IMR-90 (cell line): Measurements from ENCODE around the gene SLC12A7. TPM values are rescaled to one million over a fixed set of nuclear protein-coding genes. Genes with fewer than 3 reads are reported as not detected.

Experiments
- ATAC-seq: fragments of 200-7000 bp; cut with Tn5 transposase; 2 replicates; pipeline ENCODE4 v1.9.1; 2020; ENCODE audit warnings: low read depth, mild to moderate bottlenecking, moderate library complexity
- BruUV-seq: library from RNA; stranded (reverse); fragments of 400-500 nt; replicated peaks from 2 replicates; lab custom pipeline; 2021; lab: Mats Ljungman, UMichigan
- CTCF ChIA-PET: fragments of 300-600 bp; formaldehyde crosslinking; extraction: SDS; loops from one replicate; lab custom pipeline; 2021; ENCODE audit warnings: antibody characterized with exemption; lab: Yijun Ruan, JAX
- POLR2A ChIA-PET: fragments of 300-600 bp; sonication (Branson Sonifier 250); formaldehyde crosslinking; loops from one replicate; lab custom pipeline; 2022; ENCODE audit warnings: antibody characterized with exemption; ENCODE audit not compliant: unreplicated experiment; lab: Charles Lee
- DNase-seq: peaks from one replicate; pipeline ENCODE4 v3.0.0; 2013
- H2AFZ ChIP-seq: replicated peaks from 2 replicates; pipeline ENCODE3; 2013; ENCODE audit warnings: low read length, mild to moderate bottlenecking; ENCODE audit not compliant: poor library complexity
- H2AK5ac ChIP-seq: 2 replicates; pipeline ENCODE4 v1.6.1; 2013; ENCODE audit warnings: low read depth, low read length, inconsistent platforms
- H2AK9ac ChIP-seq: replicated peaks from 2 replicates; pipeline ENCODE3; 2013; ENCODE audit warnings: mild to moderate bottlenecking, low read depth, low read length, moderate library complexity; ENCODE audit not compliant: poor library complexity
- H2BK120ac ChIP-seq: 2 replicates; pipeline ENCODE4 v1.6.1; 2013; ENCODE audit warnings: low read depth, low read length, inconsistent platforms
- H2BK15ac ChIP-seq: 3 replicates; pipeline ENCODE4 v1.6.1; 2013; ENCODE audit warnings: low read depth, low read length, inconsistent platforms
- H2BK20ac ChIP-seq: 2 replicates; pipeline ENCODE4 v1.6.1; 2013; ENCODE audit warnings: low read depth, mild to moderate bottlenecking, inconsistent platforms, low read length, moderate library complexity
- H2BK5ac ChIP-seq: 2 replicates; pipeline ENCODE4 v1.6.1; 2013; ENCODE audit warnings: mild to moderate bottlenecking, low read depth, low read length, inconsistent platforms; ENCODE audit not compliant: poor library complexity, severe bottlenecking
- H3K14ac ChIP-seq: replicated peaks from 2 replicates; pipeline ENCODE4 v1.6.1; 2013; ENCODE audit warnings: low read depth, low read length, inconsistent platforms
- H3K18ac ChIP-seq: 2 replicates; pipeline ENCODE4 v1.6.1; 2013; ENCODE audit warnings: low read depth, low read length, control low read depth
- H3K23ac ChIP-seq: 2 replicates; pipeline ENCODE4 v1.6.1; 2013; ENCODE audit warnings: low read depth, low read length, inconsistent platforms
- H3K27ac ChIP-seq: 2 replicates; pipeline ENCODE4 v1.5.1; 2013; ENCODE audit warnings: mild to moderate bottlenecking, control low read depth, low read length; ENCODE audit not compliant: insufficient read depth
- H3K27me3 ChIP-seq: 2 replicates; pipeline ENCODE4 v1.6.1; 2013; ENCODE audit warnings: low read length; ENCODE audit not compliant: control insufficient read depth, insufficient read depth
- H3K36me3 ChIP-seq: 2 replicates; pipeline ENCODE4 v1.6.1; 2013; ENCODE audit warnings: low read length, mixed read lengths; ENCODE audit not compliant: control insufficient read depth, insufficient read depth
- H3K4ac ChIP-seq: 2 replicates; pipeline ENCODE4 v1.6.1; 2013; ENCODE audit warnings: low read depth, low read length, inconsistent platforms
- H3K4me1 ChIP-seq: 2 replicates; pipeline ENCODE4 v1.6.1; 2013; ENCODE audit warnings: low read length, mixed read lengths; ENCODE audit not compliant: control insufficient read depth, insufficient read depth
- H3K4me2 ChIP-seq: 2 replicates; pipeline ENCODE4 v1.6.1; 2013; ENCODE audit warnings: low read depth, mild to moderate bottlenecking, control low read depth, low read length, moderate library complexity
- H3K4me3 ChIP-seq: 2 replicates; pipeline ENCODE4 v1.5.1; 2013; ENCODE audit warnings: low read depth, mild to moderate bottlenecking, control low read depth, low read length, moderate library complexity; ENCODE audit not compliant: insufficient read depth
- H3K56ac ChIP-seq: 2 replicates; pipeline ENCODE4 v1.6.1; 2013; ENCODE audit warnings: low read length, inconsistent platforms; ENCODE audit not compliant: insufficient read depth; ENCODE audit errors: extremely low read depth
- H3K79me1 ChIP-seq, 2 experiments: 2 replicates each; pipeline ENCODE4 v1.6.1; 2013; ENCODE audit warnings: low read length in 2 of 2, inconsistent platforms in 1 of 2, low read depth in 1 of 2
- H3K9ac ChIP-seq: 2 replicates; pipeline ENCODE4 v1.6.1; 2013; ENCODE audit warnings: low read depth, low read length, control low read depth
- H3K9me1 ChIP-seq: 2 replicates; pipeline ENCODE4 v1.6.1; 2013; ENCODE audit warnings: low read length, inconsistent platforms; ENCODE audit not compliant: insufficient read depth
- H3K9me3 ChIP-seq: 2 replicates; pipeline ENCODE4 v1.6.1; 2013; ENCODE audit warnings: low read length; ENCODE audit not compliant: control insufficient read depth, insufficient read depth
- H4K20me1 ChIP-seq: 2 replicates; pipeline ENCODE4 v1.6.1; 2013; ENCODE audit warnings: low read length, inconsistent platforms; ENCODE audit not compliant: insufficient read depth
- H4K5ac ChIP-seq: 2 replicates; pipeline ENCODE4 v1.6.1; 2013; ENCODE audit warnings: mild to moderate bottlenecking, low read depth, low read length, control low read depth
- H4K8ac ChIP-seq, 2 experiments: 2 replicates each; pipeline ENCODE4 v1.6.1; 2013; ENCODE audit warnings: low read depth in 2 of 2, low read length in 2 of 2, control low read depth in 1 of 2, inconsistent platforms in 1 of 2
- H4K91ac ChIP-seq: 2 replicates; pipeline ENCODE4 v1.6.1; 2013; ENCODE audit warnings: low read depth, low read length, inconsistent platforms; ENCODE audit not compliant: insufficient read depth
- BHLHE40 ChIP-seq: fragments of 150-350 bp; IDR thresholded peaks from 2 replicates; pipeline ENCODE4 v1.6.1; 2016; ENCODE audit warnings: mild to moderate bottlenecking, low read depth, low read length
- CEBPB ChIP-seq: IDR thresholded peaks from 2 replicates; pipeline ENCODE4 v1.6.1; 2012; ENCODE audit warnings: low read depth, low read length, improper control_type of control experiment
- CHD1 ChIP-seq: IDR thresholded peaks from 2 replicates; pipeline ENCODE4 v1.6.1; 2012; ENCODE audit warnings: low read depth, low read length, improper control_type of control experiment
- FOS ChIP-seq: fragments of 150-350 bp; IDR thresholded peaks from 2 replicates; pipeline ENCODE4 v1.6.1; 2016; ENCODE audit warnings: low read depth, low read length
- MAFK ChIP-seq: IDR thresholded peaks from 2 replicates; pipeline ENCODE4 v1.6.1; 2012; ENCODE audit warnings: low read depth, low read length, improper control_type of control experiment
- MAZ ChIP-seq: IDR thresholded peaks from 2 replicates; pipeline ENCODE4 v1.6.1; 2012; ENCODE audit warnings: low read depth, mild to moderate bottlenecking, low read length, improper control_type of control experiment, moderate library complexity, borderline replicate concordance
- MXI1 ChIP-seq: IDR thresholded peaks from 2 replicates; pipeline ENCODE4 v1.6.1; 2012; ENCODE audit warnings: low read depth, mild to moderate bottlenecking, low read length, moderate library complexity, borderline replicate concordance
- NFE2L2 ChIP-seq: fragments of 150-350 bp; IDR thresholded peaks from 2 replicates; pipeline ENCODE4 v1.6.1; 2016; ENCODE audit warnings: low read depth, mild to moderate bottlenecking, low read length
- POLR2A ChIP-seq: IDR thresholded peaks from 2 replicates; pipeline ENCODE4 v1.6.1; 2012; ENCODE audit warnings: mild to moderate bottlenecking, low read depth, low read length
- RAD21 ChIP-seq: IDR thresholded peaks from 2 replicates; pipeline ENCODE4 v1.6.1; 2012; ENCODE audit warnings: low read length, improper control_type of control experiment
- RCOR1 ChIP-seq: IDR thresholded peaks from 2 replicates; pipeline ENCODE4 v1.6.1; 2012; ENCODE audit warnings: mild to moderate bottlenecking, low read length, improper control_type of control experiment; ENCODE audit not compliant: insufficient replicate concordance
- RFX5 ChIP-seq: IDR thresholded peaks from 2 replicates; pipeline ENCODE4 v1.8.0; 2012; ENCODE audit warnings: low read depth, mild to moderate bottlenecking, low read length, moderate library complexity
- SMC3 ChIP-seq: fragments of 150-350 bp; IDR thresholded peaks from 2 replicates; pipeline ENCODE4 v1.6.1; 2016; ENCODE audit warnings: low read depth, mild to moderate bottlenecking, antibody characterized with exemption, low read length, moderate library complexity
- WGBS, 2 experiments: methylation state at CpG; one replicate each; pipeline versions ENCODE4 v1.1.5 to v1.1.7; 2013; ENCODE audit warnings: missing lambda C conversion rate in 2 of 2; ENCODE audit not compliant: insufficient read length in 1 of 2; ENCODE audit errors: extremely low coverage in 2 of 2; 5-methylcytosine and 5-hydroxymethylcytosine counted together
- dilution Hi-C: fragments of 300-500 bp; cut with HindIII; formaldehyde crosslinking; loops from one replicate; pipeline ENCODE4 v1.14.3; 2018; ENCODE audit warnings: low sequenced_read_pairs; ENCODE audit not compliant: unreplicated experiment
- in situ Hi-C: fragments of 300-500 bp; cut with MboI; formaldehyde crosslinking; loops from 3 replicates; pipeline ENCODE4 v1.14.3; 2019; ENCODE audit warnings: low sequenced_read_pairs, inconsistent platforms, mixed read lengths
- intact Hi-C: fragments of 100-400 bp; cut with micrococcal nuclease; formaldehyde crosslinking; loops from 2 replicates; pipeline ENCODE4 v1.10.0; 2022
- polyA plus RNA-seq, 3 experiments: library from polyadenylated mRNA; depleted of rRNA; stranded (reverse); fragments of >200 nt; gene quantifications; 2 replicates each; pipeline ENCODE4 v1.2.3, GENCODE V29; 2012; ENCODE audit warnings: low replicate concordance in 1 of 3
- total RNA-seq: library from RNA; depleted of rRNA; stranded (reverse); fragments of >200 nt; gene quantifications from 2 replicates; pipeline ENCODE4 v1.2.3, GENCODE V29; 2012
- TF ChIP-seq, protein P1 (sequence below): fragments of 150-350 bp; IDR thresholded peaks from 2 replicates; pipeline ENCODE4 v1.6.1; 2016; ENCODE audit warnings: low read depth, mild to moderate bottlenecking, low read length, moderate library complexity, borderline replicate concordance
- TF ChIP-seq, protein P2 (sequence below): conservative IDR thresholded peaks from 2 replicates; pipeline ENCODE4 v1.5.1; 2012; ENCODE audit warnings: mild to moderate bottlenecking, low read depth, low read length, improper control_type of control experiment
- TF ChIP-seq, protein P3 (sequence below): fragments of 150-350 bp; IDR thresholded peaks from 2 replicates; pipeline ENCODE4 v1.6.1; 2017; ENCODE audit warnings: mild to moderate bottlenecking, antibody characterized with exemption, low read length, low read depth

Gene SLC12A7
- total and polyA plus RNA-seq, 2 of the 4 experiments (the other 2 are of a cell fraction) = 3.0 to 6.1 TPM

DNA sequence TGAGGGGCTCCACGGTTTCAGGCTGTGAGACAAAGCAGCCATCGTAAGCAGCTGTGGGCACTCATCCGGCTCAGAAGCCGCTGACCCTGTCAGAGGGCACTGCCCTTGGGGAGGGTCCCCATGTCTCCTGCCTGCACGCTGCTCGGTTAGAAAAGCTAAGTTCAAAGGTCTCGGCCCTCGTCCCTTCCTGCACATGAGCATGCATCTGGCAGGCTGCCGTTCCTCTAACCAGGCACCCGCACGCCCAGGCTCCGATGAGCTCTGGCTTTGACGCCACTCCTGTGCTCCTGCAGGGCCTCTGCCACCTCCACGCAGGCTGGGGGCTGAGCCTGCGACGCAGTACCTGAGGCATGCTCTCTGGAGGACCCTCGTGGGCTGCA, 52.0 kb downstream of the SLC12A7 start:
- Histone ChIP-seq H4K5ac (no peak overlapping the region), H3K9me1 (no peaks in the 10 kb centered on the region), H3K9ac (no peak overlapping the region), H4K91ac (no peak overlapping the region), H2BK120ac (no peak overlapping the region), H3K56ac (no peak overlapping the region), H3K4ac (no peak overlapping the region), H3K18ac (no peak overlapping the region), H3K9me3 (no peaks in the 10 kb centered on the region), H3K4me3 (no peak overlapping the region), H3K36me3 (peaks cover 20% of the 10 kb centered on the region), H3K4me2 (no peak overlapping the region), H3K79me1 (no peaks in the 10 kb centered on the region), H2AFZ (no peak overlapping the region), H4K20me1 (no peaks in the 10 kb centered on the region), H2BK5ac (no peak overlapping the region), H3K27ac (no peak overlapping the region), H2BK15ac (no peak overlapping the region), H2BK20ac (no peak overlapping the region), H3K14ac (no peak overlapping the region), H3K27me3 (no peaks in the 10 kb centered on the region), H4K8ac (no peak overlapping the region), H2AK9ac (no peak overlapping the region), H2AK5ac (no peak overlapping the region), H3K23ac (no peak overlapping the region), H3K4me1 (no peaks in the 10 kb centered on the region)
- intact Hi-C loops = no loop called here
- ChIA-PET CTCF (no interaction called here), POLR2A (no interaction called here)
- dilution Hi-C loops = no loop called here
- WGBS, 2 experiments = 75% methylated on average over 13 of the region's 17 CpGs; no CpG with 5 or more reads in 1 of the 2 experiments
- no peak for ATAC-seq
- in situ Hi-C loops = no loop called here
- TF ChIP-seq RAD21 (no peak), RFX5 (no peak), BHLHE40 (no peak), POLR2A (no peak), FOS (no peak), RCOR1 (no peak), NFE2L2 (no peak), CHD1 (no peak), MXI1 (no peak), MAFK (no peak), SMC3 (no peak), CEBPB (no peak), MAZ (no peak)
- TF ChIP-seq, protein P1, sequence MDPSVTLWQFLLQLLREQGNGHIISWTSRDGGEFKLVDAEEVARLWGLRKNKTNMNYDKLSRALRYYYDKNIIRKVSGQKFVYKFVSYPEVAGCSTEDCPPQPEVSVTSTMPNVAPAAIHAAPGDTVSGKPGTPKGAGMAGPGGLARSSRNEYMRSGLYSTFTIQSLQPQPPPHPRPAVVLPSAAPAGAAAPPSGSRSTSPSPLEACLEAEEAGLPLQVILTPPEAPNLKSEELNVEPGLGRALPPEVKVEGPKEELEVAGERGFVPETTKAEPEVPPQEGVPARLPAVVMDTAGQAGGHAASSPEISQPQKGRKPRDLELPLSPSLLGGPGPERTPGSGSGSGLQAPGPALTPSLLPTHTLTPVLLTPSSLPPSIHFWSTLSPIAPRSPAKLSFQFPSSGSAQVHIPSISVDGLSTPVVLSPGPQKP = no peak
- TF ChIP-seq, protein P2, sequence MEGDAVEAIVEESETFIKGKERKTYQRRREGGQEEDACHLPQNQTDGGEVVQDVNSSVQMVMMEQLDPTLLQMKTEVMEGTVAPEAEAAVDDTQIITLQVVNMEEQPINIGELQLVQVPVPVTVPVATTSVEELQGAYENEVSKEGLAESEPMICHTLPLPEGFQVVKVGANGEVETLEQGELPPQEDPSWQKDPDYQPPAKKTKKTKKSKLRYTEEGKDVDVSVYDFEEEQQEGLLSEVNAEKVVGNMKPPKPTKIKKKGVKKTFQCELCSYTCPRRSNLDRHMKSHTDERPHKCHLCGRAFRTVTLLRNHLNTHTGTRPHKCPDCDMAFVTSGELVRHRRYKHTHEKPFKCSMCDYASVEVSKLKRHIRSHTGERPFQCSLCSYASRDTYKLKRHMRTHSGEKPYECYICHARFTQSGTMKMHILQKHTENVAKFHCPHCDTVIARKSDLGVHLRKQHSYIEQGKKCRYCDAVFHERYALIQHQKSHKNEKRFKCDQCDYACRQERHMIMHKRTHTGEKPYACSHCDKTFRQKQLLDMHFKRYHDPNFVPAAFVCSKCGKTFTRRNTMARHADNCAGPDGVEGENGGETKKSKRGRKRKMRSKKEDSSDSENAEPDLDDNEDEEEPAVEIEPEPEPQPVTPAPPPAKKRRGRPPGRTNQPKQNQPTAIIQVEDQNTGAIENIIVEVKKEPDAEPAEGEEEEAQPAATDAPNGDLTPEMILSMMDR = no peak
- TF ChIP-seq, protein P3, sequence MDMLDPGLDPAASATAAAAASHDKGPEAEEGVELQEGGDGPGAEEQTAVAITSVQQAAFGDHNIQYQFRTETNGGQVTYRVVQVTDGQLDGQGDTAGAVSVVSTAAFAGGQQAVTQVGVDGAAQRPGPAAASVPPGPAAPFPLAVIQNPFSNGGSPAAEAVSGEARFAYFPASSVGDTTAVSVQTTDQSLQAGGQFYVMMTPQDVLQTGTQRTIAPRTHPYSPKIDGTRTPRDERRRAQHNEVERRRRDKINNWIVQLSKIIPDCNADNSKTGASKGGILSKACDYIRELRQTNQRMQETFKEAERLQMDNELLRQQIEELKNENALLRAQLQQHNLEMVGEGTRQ = no peak
- no TSS peak for BruUV-seq
- DNase-seq = no peak
